Amniotic epithelial cell (primary cell): ENCODE measurements around the gene HDGFL2.

Experiments used
- DNase-seq: peaks from one replicate; pipeline ENCODE4 v3.0.0-alpha.2; 2010; ENCODE audit warnings: low read depth

HDGFL2 gene

GRCh38 chr19:4471403-4472173 is 509 bp upstream of the HDGFL2 start:
- peak; percentile 100 for DNase-seq

- no peak for DNase-seq
These were observed 1.1 kb downstream of the HDGFL2 start for GRCh38 chr19:4473011-4473762.

GRCh38 chr19:4473763-4474513 is 1.8 kb downstream of the HDGFL2 start:
- DNase-seq, result no peak

- DNase-seq, result peak; percentile 75
These were observed 2.5 kb downstream of the HDGFL2 start for GRCh38 chr19:4474514-4475022.

GRCh38 chr19:4477034-4477801 is 5.1 kb downstream of the HDGFL2 start:
- no peak for DNase-seq

GRCh38 chr19:4482721-4483364 is 10.7 kb downstream of the HDGFL2 start:
- no peak for DNase-seq

GRCh38 chr19:4483385-4483784 is 11.3 kb downstream of the HDGFL2 start:
- no peak for DNase-seq

GRCh38 chr19:4487572-4487971 is 15.5 kb downstream of the HDGFL2 start:
- no peak for DNase-seq

GRCh38 chr19:4488496-4488895 is 16.4 kb downstream of the HDGFL2 start:
- no peak for DNase-seq

- DNase-seq, result no peak
These were observed 19.3 kb downstream of the HDGFL2 start for GRCh38 chr19:4491446-4491845.

- DNase-seq, result no peak
These were observed 20.4 kb downstream of the HDGFL2 start for GRCh38 chr19:4492337-4493103.

- peak; percentile 6 for DNase-seq
These were observed 21.2 kb downstream of the HDGFL2 start for GRCh38 chr19:4493104-4493928.

- DNase-seq, result no peak
These were observed 22.0 kb downstream of the HDGFL2 start for GRCh38 chr19:4493929-4494690.

GRCh38 chr19:4494691-4495064 is 22.6 kb downstream of the HDGFL2 start:
- DNase-seq, result no peak

GRCh38 chr19:4495471-4495870 is 23.4 kb downstream of the HDGFL2 start:
- no peak for DNase-seq

GRCh38 chr19:4496304-4496703 is 24.2 kb downstream of the HDGFL2 start:
- DNase-seq, result no peak

- DNase-seq, result no peak
These were observed 25.8 kb downstream of the HDGFL2 start for GRCh38 chr19:4497770-4498389.

GRCh38 chr19:4498694-4499093 is 26.6 kb downstream of the HDGFL2 start:
- no peak for DNase-seq
